Spleen (tissue), 11 donors: Measurements from ENCODE around the gene OR2D2. TPM values are rescaled to one million over a fixed set of nuclear protein-coding genes. Genes with fewer than 3 reads are reported as not detected.
"Not testable (repeated sequence)": the region's sequence is repeated elsewhere in the genome, so short reads cannot be mapped to it uniquely, and the experiment has no call there.

Experiments used
- DNase-seq: peaks from one replicate; pipeline ENCODE4 v3.0.0-alpha.2; 2020
- H3K27ac ChIP-seq, 8 donors: fragments of 200-600 bp; sonication (generic) in 7 of 8; 1 replicate in 4 of 8; 2 replicates in 4 of 8; pipeline versions ENCODE4 v1.5.0 to v1.8.0; 2016 to 2021; ENCODE audit warnings: inconsistent platforms in 4 of 8, mild to moderate bottlenecking in 4 of 8, moderate library complexity in 1 of 8
- H3K27me3 ChIP-seq, 7 donors: fragments of 200-600 bp; sonication (generic) in 6 of 7; replicated peaks in 1 of 7; 1 replicate in 4 of 7; 2 replicates in 3 of 7; pipeline versions ENCODE4 v1.5.0 to v1.8.0; 2016 to 2021; ENCODE audit warnings: inconsistent platforms in 3 of 7, mild to moderate bottlenecking in 1 of 7
- H3K36me3 ChIP-seq, 6 donors: fragments of 200-600 bp; sonication (generic) in 5 of 6; 1 replicate in 4 of 6; 2 replicates in 2 of 6; pipeline versions ENCODE4 v1.5.0 to v1.8.0; 2016 to 2021; ENCODE audit warnings: inconsistent platforms in 2 of 6
- H3K4me1 ChIP-seq, 6 donors: fragments of 200-600 bp; sonication (generic) in 5 of 6; 1 replicate in 3 of 6; 2 replicates in 3 of 6; pipeline versions ENCODE4 v1.5.0 to v1.8.0; 2016 to 2021; ENCODE audit warnings: inconsistent platforms in 3 of 6
- H3K4me3 ChIP-seq, 8 donors: fragments of 200-600 bp; sonication (generic) in 7 of 8; 1 replicate in 4 of 8; 2 replicates in 4 of 8; pipeline versions ENCODE4 v1.5.0 to v1.8.0; 2016 to 2021; ENCODE audit warnings: inconsistent platforms in 4 of 8, mild to moderate bottlenecking in 4 of 8, moderate library complexity in 2 of 8
- H3K9me3 ChIP-seq, 8 donors: fragments of 200-600 bp; sonication (generic) in 7 of 8; 1 replicate in 4 of 8; 2 replicates in 4 of 8; pipeline versions ENCODE4 v1.5.0 to v1.8.0; 2016 to 2021; ENCODE audit warnings: inconsistent platforms in 4 of 8
- POLR2A ChIP-seq, 3 donors: fragments of 450-650 bp; IDR thresholded peaks; one replicate each; pipeline ENCODE4 v1.5.1; 2017; ENCODE audit warnings: antibody characterized with exemption in 3 of 3, mild to moderate bottlenecking in 1 of 3
- POLR2AphosphoS5 ChIP-seq, 3 donors: sonication (generic); formaldehyde crosslinking; IDR thresholded peaks; one replicate each; pipeline ENCODE4 v1.5.1; 2017; ENCODE audit warnings: antibody characterized with exemption in 3 of 3
- WGBS, 5 donors: extraction: QIAGEN DNeasy Blood & Tissue Kit in 3 of 5; methylation state at CpG; one replicate each; pipeline versions ENCODE4 v1.1.5 to v1.1.7; 2013 to 2018; 5-methylcytosine and 5-hydroxymethylcytosine counted together
- intact Hi-C: fragments of 100-400 bp; cut with DNase I; formaldehyde crosslinking; loops from one replicate; pipeline ENCODE4 v1.15.0; 2023; ENCODE audit warnings: low total_unique reads
- polyA plus RNA-seq, 3 donors: library from polyadenylated mRNA; stranded (reverse); fragments of 200-250 nt; gene quantifications; one replicate each; pipeline ENCODE4 v1.2.1, GENCODE V29; 2013
- total RNA-seq, 7 donors: library from RNA; depleted of rRNA in 3 of 7; stranded (reverse); fragments of >200 nt in 3 of 7; fragmentation: NEBNext Ultra II Directional in 4 of 7; extraction: Animal tissue kit (Norgen Biotek cat#: 25700) in 4 of 7; gene quantifications; one replicate each; pipeline versions ENCODE4 v1.1.0 to v1.2.1, GENCODE V29; 2016 to 2021
- TF ChIP-seq, protein P1 (sequence below), 11 experiments: fragments of 200-600 bp in 7 of 11; fragments of 450-650 bp in 4 of 11; sonication (generic) in 4 of 11; IDR thresholded peaks in 8 of 11; conservative IDR thresholded peaks in 3 of 11; 1 replicate in 7 of 11; 2 replicates in 4 of 11; pipeline versions ENCODE4 v1.4.0 to v1.8.0; 2016 to 2021; ENCODE audit warnings: antibody characterized with exemption in 11 of 11, inconsistent platforms in 4 of 11, mild to moderate bottlenecking in 1 of 11
- donor health status: healthy with polysubstance abuse.
- donor health status: DM: no; HTN: no; CAD: no; lungs with moderate emphysema.
- donor health status: DM: no; HTN: no; CAD: no.
- donor health status: Bipolar disorder and iron deficiency.
- donor health status: healthy.
- donor health status: DM: no; HTN: no; CAD: no.
- donor health status: DM: yes; HTN: yes; CAD: no.

The OR2D2 gene
- total and polyA plus RNA-seq, 10 donors = 0.43 to 0.94 (median 0.58) TPM; not detected in 6

DNA sequence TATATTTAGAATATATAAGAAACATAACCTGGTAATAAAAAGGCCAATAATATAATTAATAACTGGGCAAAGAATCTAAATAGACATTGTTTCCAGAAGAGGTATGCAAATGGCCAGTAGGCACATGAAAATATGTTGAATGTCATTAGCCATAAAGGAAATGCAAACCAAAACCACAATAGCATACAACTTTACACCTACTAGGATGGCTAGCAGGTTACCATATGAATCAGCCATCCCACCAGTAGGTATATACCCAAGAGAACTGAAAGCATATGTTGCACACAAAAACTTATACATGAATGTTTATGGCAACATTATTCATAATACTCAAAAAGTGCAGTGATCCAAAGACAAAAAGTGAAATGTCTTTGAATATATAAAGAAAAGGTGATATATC, 2.7 kb upstream of the OR2D2 start:
- Histone ChIP-seq H3K4me1 (no peaks in the 10 kb centered on the region), H3K4me3 (no peak overlapping the region), H3K27ac (no peak overlapping the region), H3K27me3 (no peaks in the 10 kb centered on the region), H3K36me3 (no peaks in the 10 kb centered on the region), H3K9me3 (no peaks in the 10 kb centered on the region)
- no peak for DNase-seq
- no peak for TF ChIP-seq POLR2AphosphoS5 (IDR thresholded peaks at IDR 0.05)
- TF ChIP-seq, protein P1, sequence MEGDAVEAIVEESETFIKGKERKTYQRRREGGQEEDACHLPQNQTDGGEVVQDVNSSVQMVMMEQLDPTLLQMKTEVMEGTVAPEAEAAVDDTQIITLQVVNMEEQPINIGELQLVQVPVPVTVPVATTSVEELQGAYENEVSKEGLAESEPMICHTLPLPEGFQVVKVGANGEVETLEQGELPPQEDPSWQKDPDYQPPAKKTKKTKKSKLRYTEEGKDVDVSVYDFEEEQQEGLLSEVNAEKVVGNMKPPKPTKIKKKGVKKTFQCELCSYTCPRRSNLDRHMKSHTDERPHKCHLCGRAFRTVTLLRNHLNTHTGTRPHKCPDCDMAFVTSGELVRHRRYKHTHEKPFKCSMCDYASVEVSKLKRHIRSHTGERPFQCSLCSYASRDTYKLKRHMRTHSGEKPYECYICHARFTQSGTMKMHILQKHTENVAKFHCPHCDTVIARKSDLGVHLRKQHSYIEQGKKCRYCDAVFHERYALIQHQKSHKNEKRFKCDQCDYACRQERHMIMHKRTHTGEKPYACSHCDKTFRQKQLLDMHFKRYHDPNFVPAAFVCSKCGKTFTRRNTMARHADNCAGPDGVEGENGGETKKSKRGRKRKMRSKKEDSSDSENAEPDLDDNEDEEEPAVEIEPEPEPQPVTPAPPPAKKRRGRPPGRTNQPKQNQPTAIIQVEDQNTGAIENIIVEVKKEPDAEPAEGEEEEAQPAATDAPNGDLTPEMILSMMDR (IDR thresholded peaks at IDR 0.05 in 8 of 11, conservative IDR thresholded peaks at IDR 0.05 in 3 of 11) = no peak
- no peak for TF ChIP-seq POLR2A (IDR thresholded peaks at IDR 0.05)
- intact Hi-C loops = no loop called here

DNA sequence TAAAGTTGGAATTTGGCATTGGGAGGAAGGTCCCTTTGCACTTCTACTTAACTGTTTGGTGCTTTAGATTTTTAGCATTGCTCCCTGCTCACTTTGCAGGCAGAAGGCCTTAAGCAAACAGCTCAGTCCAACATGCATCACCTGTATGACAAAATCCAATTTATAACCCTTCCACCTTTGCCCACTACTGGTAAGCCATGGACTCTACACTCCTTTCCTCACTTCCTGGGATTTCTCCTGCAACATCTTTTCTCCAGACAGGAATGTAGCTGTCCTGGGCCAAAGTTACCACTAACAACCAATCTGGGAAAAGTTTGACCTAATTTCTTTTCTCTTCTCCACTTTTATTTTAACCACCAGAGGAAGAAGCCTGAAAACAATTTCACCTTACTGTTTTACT, 1.8 kb upstream of the OR2D2 start:
- Histone ChIP-seq H3K27me3 (no peaks in the 10 kb centered on the region), H3K4me1 (no peaks in the 10 kb centered on the region), H3K36me3 (no peaks in the 10 kb centered on the region), H3K27ac (no peak overlapping the region), H3K4me3 (no peak overlapping the region), H3K9me3 (peaks cover 0 to 3% (median under 1%) of the 10 kb centered on the region in 8 donors)
- intact Hi-C loops = no loop called here
- DNase-seq = no peak
- TF ChIP-seq POLR2AphosphoS5 (IDR thresholded peaks at IDR 0.05) = no peak
- TF ChIP-seq POLR2A (IDR thresholded peaks at IDR 0.05) = no peak
- TF ChIP-seq, protein P1 (IDR thresholded peaks at IDR 0.05 in 8 of 11, conservative IDR thresholded peaks at IDR 0.05 in 3 of 11) = no peak

DNA sequence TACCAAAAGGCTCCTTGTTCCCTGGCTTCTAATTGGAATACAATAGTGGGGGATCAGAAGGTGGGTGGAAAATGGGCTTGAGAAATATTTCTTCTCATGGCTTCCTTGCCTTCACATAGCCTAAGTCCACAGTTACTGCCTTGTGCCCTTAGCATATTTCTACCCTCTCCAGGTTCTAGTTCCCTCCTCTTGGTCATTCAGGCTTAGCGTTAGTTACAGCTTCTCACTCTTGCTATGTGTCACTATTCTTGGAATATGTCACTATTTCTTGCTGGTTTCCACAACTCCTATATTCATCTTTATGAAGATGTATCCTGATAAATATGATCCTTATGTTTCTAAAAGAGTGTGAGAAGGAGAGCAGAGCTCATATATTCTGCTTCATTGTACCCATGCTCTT, 2.5 kb downstream of the OR2D2 start:
- H3K4me3 ChIP-seq = no peak overlapping the region
- TF ChIP-seq, protein P1 (IDR thresholded peaks at IDR 0.05 in 8 of 11, conservative IDR thresholded peaks at IDR 0.05 in 3 of 11) = no peak
- TF ChIP-seq POLR2AphosphoS5 (IDR thresholded peaks at IDR 0.05) (no peak), POLR2A (IDR thresholded peaks at IDR 0.05) (no peak)
- no peaks in the 10 kb centered on the region for H3K27me3 ChIP-seq
- no peak overlapping the region for H3K27ac ChIP-seq
- no peak for DNase-seq
- no peaks in the 10 kb centered on the region for H3K36me3 ChIP-seq
- WGBS, 5 donors = 65 to 83% (median 69%) methylated on average over 1 of the region's 1 CpG
- H3K9me3 ChIP-seq = peaks cover 0 to 19% (median 11%) of the 10 kb centered on the region in 8 donors
- H3K4me1 ChIP-seq = no peaks in the 10 kb centered on the region
- intact Hi-C loops = no loop called here

DNA sequence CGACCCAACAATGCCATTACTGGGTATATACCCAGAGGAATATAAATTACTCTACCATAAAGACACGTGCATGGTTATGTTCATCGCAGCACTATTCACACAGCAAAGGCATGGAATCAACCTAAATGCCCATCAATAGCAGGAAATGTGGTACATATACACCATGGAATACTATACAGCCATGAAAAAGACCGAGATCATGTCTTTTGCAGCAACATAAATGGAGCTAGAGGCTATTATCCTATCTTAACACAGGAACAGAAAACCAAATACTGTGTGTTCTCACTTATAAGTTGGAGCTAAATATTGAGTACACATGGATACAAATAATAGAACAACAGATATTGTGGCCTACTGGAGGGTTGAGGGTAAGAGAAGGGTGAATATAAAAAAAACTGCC, 3.5 kb downstream of the OR2D2 start:
- Histone ChIP-seq H3K27ac (no peak overlapping the region), H3K4me1 (no peaks in the 10 kb centered on the region), H3K27me3 (no peaks in the 10 kb centered on the region), H3K9me3 (peaks cover 0 to 19% (median 11%) of the 10 kb centered on the region in 8 donors), H3K36me3 (no peaks in the 10 kb centered on the region), H3K4me3 (no peak overlapping the region)
- intact Hi-C loops = no loop called here
- TF ChIP-seq POLR2AphosphoS5 (IDR thresholded peaks at IDR 0.05) (no peak), POLR2A (IDR thresholded peaks at IDR 0.05) (no peak)
- TF ChIP-seq, protein P1 (IDR thresholded peaks at IDR 0.05 in 8 of 11, conservative IDR thresholded peaks at IDR 0.05 in 3 of 11) = no peak
- 81 to 90% (median 84%) methylated on average over 4 of the region's 4 CpGs for whole genome bisulfite sequencing, 5 donors
- no peak for DNase-seq

DNA sequence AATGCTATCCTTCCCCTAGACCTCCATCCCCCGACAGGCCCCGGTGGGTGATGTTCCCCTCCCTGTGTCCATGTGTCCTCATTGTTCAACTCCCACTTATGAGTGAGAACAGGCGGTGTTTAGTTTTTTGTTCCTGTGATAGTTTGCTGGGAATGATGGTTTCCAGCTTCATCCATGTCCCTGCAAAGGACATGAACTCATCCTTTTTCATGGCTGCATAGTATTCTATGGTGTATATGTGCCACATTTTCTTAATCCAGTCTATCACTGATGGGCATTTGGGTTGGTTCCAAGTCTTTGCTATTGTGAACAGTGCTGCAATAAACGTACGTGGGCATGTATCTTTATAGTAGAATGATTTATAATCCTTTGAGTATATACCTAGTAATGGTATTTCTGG, 4.6 kb downstream of the OR2D2 start:
- DNase-seq, H3K36me3 ChIP-seq, H3K27me3 ChIP-seq, H3K4me1 ChIP-seq, H3K27ac ChIP-seq, intact Hi-C loops, H3K4me3 ChIP-seq: not testable (repeated sequence)
- H3K9me3 ChIP-seq = peaks cover 0 to 19% (median 11%) of the 10 kb centered on the region in 8 donors
- 81 to 99% (median 93%) methylated on average over 5 of the region's 5 CpGs for WGBS, 5 donors
